Adrenal gland (tissue), 12 donors: ENCODE measurements around the gene CYP4F3. TPM values are rescaled to one million over a fixed set of nuclear protein-coding genes. Genes with fewer than 3 reads are reported as not detected.
"Not testable (repeated sequence)": the region's sequence is repeated elsewhere in the genome, so short reads cannot be mapped to it uniquely, and the experiment has no call there.

ENCODE experiments used
- DNase-seq, 7 donors: peaks; one replicate each; pipeline ENCODE4 v3.0.0-alpha.2; 2019 to 2020
- H3K27ac ChIP-seq, 5 donors: fragments of 200-600 bp; sonication (generic) in 4 of 5; 1 replicate in 3 of 5; 2 replicates in 2 of 5; pipeline versions ENCODE4 v1.5.1 to v1.8.0; 2016 to 2020; ENCODE audit warnings: mild to moderate bottlenecking in 1 of 5
- H3K27me3 ChIP-seq: fragments of 200-600 bp; 2 replicates; pipeline ENCODE4 v1.8.0; 2021
- H3K36me3 ChIP-seq, 2 donors: fragments of 200-600 bp; replicated peaks in 1 of 2; 1 replicate in 1 of 2; 2 replicates in 1 of 2; pipeline versions ENCODE4 v1.5.1 to v1.8.0; 2018 to 2022
- H3K4me1 ChIP-seq, 2 donors: fragments of 200-600 bp; replicated peaks in 1 of 2; 1 replicate in 1 of 2; 2 replicates in 1 of 2; pipeline versions ENCODE4 v1.5.1 to v1.8.0; 2018 to 2021
- H3K4me3 ChIP-seq, 4 donors: fragments of 200-600 bp; sonication (generic) in 3 of 4; one replicate each; pipeline ENCODE4 v1.5.1; 2016 to 2018
- H3K9me3 ChIP-seq, 3 donors: fragments of 200-600 bp; sonication (generic) in 1 of 3; replicated peaks in 1 of 3; 1 replicate in 2 of 3; 2 replicates in 1 of 3; pipeline versions ENCODE4 v1.5.1 to v1.8.0; 2016 to 2021
- POLR2A ChIP-seq, 2 donors: fragments of 450-650 bp; IDR thresholded peaks; one replicate each; pipeline ENCODE4 v1.6.1; 2017; ENCODE audit warnings: antibody characterized with exemption in 2 of 2, mild to moderate bottlenecking in 2 of 2, moderate library complexity in 1 of 2
- WGBS, 4 donors: extraction: QIAGEN DNeasy Blood & Tissue Kit in 2 of 4; methylation state at CpG; one replicate each; pipeline versions ENCODE4 v1.1.5 to v1.1.7; 2013 to 2017; 5-methylcytosine and 5-hydroxymethylcytosine counted together
- intact Hi-C, 2 donors: fragments of 100-400 bp; cut with DNase I; formaldehyde crosslinking; loops; one replicate each; pipeline versions ENCODE4 v1.14.1 to v1.15.0; 2022 to 2023
- polyA plus RNA-seq, 3 donors: library from polyadenylated mRNA; stranded (reverse); fragments of 200-250 nt in 2 of 3; fragments of 350-450 nt in 1 of 3; fragmentation: Illumina TruSeq in 1 of 3; extraction: RNeasy Lipid Tissue Mini Kit (QIAGEN cat#74804) in 1 of 3; gene quantifications; one replicate each; pipeline ENCODE4 v1.2.3, GENCODE V29; 2013 to 2014
- total RNA-seq, 9 donors: library from RNA; depleted of rRNA in 4 of 9; stranded (reverse); fragments of >200 nt in 4 of 9; fragments of 120-200 nt in 1 of 9; fragmentation: NEBNext Ultra II Directional in 1 of 9; extraction: Animal tissue kit (Norgen Biotek cat#: 25700) in 1 of 9; gene quantifications; one replicate each; pipeline versions ENCODE4 v1.1.0 to v1.2.4, GENCODE V29; 2013 to 2023
- TF ChIP-seq, protein P1 (sequence below), 6 experiments: fragments of 450-650 bp in 4 of 6; fragments of 200-600 bp in 2 of 6; sonication (generic) in 1 of 6; IDR thresholded peaks; 1 replicate in 5 of 6; 2 replicates in 1 of 6; pipeline versions ENCODE4 v1.5.1 to v1.8.0; 2016 to 2021; ENCODE audit warnings: antibody characterized with exemption in 6 of 6, mild to moderate bottlenecking in 2 of 6, moderate library complexity in 1 of 6
- donor health status: healthy with polysubstance abuse.
- donor health status: Bipolar disorder and iron deficiency.
- donor health status: DM: yes; HTN: yes; CAD: no.
- donor health status: DM: no; HTN: no; CAD: no.
- donor health status: DM: no; HTN: no; CAD: no.
- donor health status: DM: yes; HTN: yes; CAD: no.

CYP4F3 gene
- total and polyA plus RNA-seq, 12 donors: 0.03 to 0.80 (median 0.24) TPM; not detected in 5

DNA sequence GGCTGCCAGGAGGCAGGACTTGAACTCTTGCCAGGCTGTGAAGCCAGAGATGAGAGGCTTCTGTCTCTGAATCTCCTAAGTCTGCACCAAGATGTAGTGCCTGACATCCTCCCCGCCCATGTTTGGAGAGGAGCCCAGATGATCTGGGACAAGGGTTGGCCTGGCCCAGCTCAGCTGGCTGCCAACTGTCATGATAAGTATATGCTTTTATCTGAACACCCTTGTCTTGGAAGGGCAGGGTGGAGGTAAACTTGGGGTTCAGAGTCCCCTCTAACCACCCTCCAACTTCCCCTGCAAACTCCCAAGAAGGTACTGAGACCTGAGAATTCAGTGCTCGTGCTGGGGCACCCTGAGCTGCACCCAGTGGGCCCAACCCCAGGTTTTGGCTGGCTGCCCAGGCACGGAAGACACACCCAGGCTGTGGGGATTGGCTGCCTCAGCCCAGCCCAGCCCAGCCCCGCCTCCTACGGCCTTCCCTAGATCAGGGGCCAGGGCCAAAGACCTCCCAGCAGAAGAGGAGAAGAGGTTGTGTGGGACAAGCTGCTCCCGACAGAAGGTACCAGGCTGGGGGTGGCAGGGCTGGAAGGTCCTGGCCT, 32.0 kb downstream of the CYP4F3 start, which contains the start of gene CYP4F12:
CYP4F12 (plus strand) TSS at position 508 of the 596 bp plus-strand sequence. CDS start 443 bp downstream, outside the sequence.
- WGBS, 4 donors: 10 to 21% (median 13%) methylated on average over 4 to 6 of the region's 6 CpGs
- Histone ChIP-seq H3K27me3 (peaks cover 3% of the 10 kb centered on the region), H3K36me3 (no peaks in the 10 kb centered on the region), H3K27ac (peak within 1 kb of the TSS in 2 of 5 donors; percentile 44 to 87), H3K9me3 (no peaks in the 10 kb centered on the region), H3K4me3 (peak within 1 kb of the TSS in 1 of 4 donors; percentile 29), H3K4me1 (peaks cover 6 to 9% of the 10 kb centered on the region in 2 donors)
- peak; percentile 81 to 97 (median 95) for DNase-seq
- intact Hi-C loops: no loop called here
- no peak for TF ChIP-seq POLR2A (IDR thresholded peaks at IDR 0.05)
- TF ChIP-seq, protein P1, sequence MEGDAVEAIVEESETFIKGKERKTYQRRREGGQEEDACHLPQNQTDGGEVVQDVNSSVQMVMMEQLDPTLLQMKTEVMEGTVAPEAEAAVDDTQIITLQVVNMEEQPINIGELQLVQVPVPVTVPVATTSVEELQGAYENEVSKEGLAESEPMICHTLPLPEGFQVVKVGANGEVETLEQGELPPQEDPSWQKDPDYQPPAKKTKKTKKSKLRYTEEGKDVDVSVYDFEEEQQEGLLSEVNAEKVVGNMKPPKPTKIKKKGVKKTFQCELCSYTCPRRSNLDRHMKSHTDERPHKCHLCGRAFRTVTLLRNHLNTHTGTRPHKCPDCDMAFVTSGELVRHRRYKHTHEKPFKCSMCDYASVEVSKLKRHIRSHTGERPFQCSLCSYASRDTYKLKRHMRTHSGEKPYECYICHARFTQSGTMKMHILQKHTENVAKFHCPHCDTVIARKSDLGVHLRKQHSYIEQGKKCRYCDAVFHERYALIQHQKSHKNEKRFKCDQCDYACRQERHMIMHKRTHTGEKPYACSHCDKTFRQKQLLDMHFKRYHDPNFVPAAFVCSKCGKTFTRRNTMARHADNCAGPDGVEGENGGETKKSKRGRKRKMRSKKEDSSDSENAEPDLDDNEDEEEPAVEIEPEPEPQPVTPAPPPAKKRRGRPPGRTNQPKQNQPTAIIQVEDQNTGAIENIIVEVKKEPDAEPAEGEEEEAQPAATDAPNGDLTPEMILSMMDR (IDR thresholded peaks at IDR 0.05): no peak

DNA sequence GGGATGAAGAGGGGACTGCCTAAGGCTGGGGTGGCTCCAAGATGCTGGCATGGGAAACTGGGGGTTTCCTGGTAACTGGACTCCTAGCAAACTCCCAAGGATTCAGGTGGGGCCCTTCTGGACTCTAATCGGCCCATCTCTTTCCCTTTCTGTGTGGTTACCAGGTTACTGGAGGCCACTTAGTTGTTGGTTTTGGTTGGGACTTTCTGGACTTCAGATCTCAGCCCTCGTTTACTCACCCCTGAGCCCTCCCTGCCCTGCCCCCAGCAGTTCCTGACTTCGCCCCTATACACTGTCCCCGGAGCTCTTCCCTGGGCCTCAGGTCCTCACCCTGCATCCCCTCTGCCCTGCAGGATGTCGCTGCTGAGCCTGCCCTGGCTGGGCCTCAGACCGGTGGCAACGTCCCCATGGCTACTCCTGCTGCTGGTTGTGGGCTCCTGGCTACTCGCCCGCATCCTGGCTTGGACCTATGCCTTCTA, 32.5 kb downstream of the CYP4F3 start:
- intact Hi-C loops: no loop called here
- no peak for TF ChIP-seq POLR2A (IDR thresholded peaks at IDR 0.05)
- TF ChIP-seq, protein P1 (IDR thresholded peaks at IDR 0.05): no peak
- no peaks in the 10 kb centered on the region for H3K9me3 ChIP-seq
- 33 to 45% (median 37%) methylated on average over 7 to 9 of the region's 9 CpGs for WGBS, 4 donors
- peak overlapping the region in 1 of 4 donors; percentile 29 for H3K4me3 ChIP-seq
- H3K27ac ChIP-seq: peak overlapping the region in 2 of 5 donors; percentile 44 to 87
- H3K4me1 ChIP-seq: peaks cover 6 to 9% of the 10 kb centered on the region in 2 donors
- H3K36me3 ChIP-seq: no peaks in the 10 kb centered on the region
- DNase-seq: peak in 2 of 7 donors; percentile 8 to 32
- peaks cover 2% of the 10 kb centered on the region for H3K27me3 ChIP-seq

DNA sequence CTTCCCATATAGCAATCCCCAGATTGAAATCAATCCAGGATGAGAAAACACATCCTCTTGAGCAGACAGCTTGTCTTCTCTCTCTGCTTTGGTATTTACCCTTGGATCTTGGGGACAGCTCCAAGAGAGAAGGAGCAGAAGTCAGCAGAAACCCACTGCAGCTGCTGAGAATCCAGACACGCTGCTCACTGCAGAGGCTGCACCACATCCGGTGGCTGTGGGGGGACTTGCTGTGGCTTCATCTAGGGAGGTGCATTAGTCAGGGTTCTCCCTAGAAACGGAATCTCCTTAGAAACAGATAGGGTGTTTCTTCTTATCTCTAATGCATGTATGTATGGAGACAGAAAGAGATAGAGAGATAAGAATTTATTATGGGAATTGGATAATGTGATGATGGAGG, 34.9 kb downstream of the CYP4F3 start:
- Histone ChIP-seq H3K4me3 (no peak overlapping the region), H3K36me3 (no peaks in the 10 kb centered on the region), H3K4me1 (peaks cover 6 to 9% of the 10 kb centered on the region in 2 donors), H3K27ac (no peak overlapping the region), H3K9me3 (no peaks in the 10 kb centered on the region), H3K27me3 (no peaks in the 10 kb centered on the region)
- intact Hi-C loops: no loop called here
- no peak for DNase-seq
- WGBS, 4 donors: 51 to 75% (median 65%) methylated on average over 1 to 3 of the region's 3 CpGs
- no peak for TF ChIP-seq POLR2A (IDR thresholded peaks at IDR 0.05)
- TF ChIP-seq, protein P1 (IDR thresholded peaks at IDR 0.05): no peak

DNA sequence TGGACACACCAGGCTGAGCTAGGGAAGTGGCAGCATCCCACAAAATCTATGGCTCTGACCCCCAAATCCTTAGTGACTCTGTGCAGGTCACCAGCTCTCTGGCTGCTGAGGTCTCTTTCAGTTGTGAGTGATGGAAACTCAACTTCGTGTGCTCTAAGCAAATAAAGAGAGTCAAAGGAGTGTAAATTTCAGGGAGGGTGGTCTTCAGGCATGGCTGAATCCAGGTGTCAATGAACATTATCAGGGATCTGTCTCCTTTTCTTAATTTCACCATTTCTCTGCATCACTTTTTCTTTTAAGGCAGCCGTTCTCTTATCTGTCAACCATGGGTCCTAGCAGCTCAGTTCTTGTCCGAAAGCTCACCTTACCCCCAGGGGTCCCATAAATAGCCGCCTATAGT, 38.4 kb downstream of the CYP4F3 start:
- Histone ChIP-seq H3K27me3 (no peaks in the 10 kb centered on the region), H3K36me3 (no peaks in the 10 kb centered on the region), H3K4me1 (no peaks in the 10 kb centered on the region), H3K9me3 (no peaks in the 10 kb centered on the region), H3K4me3 (no peak overlapping the region), H3K27ac (no peak overlapping the region)
- intact Hi-C loops: no loop called here
- TF ChIP-seq POLR2A (IDR thresholded peaks at IDR 0.05): no peak
- TF ChIP-seq, protein P1 (IDR thresholded peaks at IDR 0.05): no peak
- 14 to 20% (median 18%) methylated on average over 4 of the region's 4 CpGs for WGBS, 4 donors
- DNase-seq: no peak

DNA sequence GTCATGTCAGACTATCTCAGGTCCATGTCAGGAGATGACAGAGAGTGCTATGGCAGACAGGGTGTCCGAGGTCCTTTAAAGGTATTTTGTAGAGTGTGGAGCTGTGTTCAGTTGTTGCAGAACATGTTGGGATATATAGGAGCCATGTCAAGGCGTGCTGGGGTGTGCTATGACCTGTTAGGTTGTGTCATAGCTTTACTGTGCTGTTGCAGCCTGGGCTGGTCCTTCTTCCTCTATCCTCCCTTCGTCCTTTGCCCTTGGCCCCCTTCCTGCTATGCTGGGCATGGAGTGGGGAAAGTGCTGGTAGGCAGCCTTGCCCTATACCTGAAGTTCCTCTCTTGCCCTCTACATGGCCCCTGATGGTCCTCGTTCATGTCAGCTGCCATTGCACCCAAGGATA, 39.2 kb downstream of the CYP4F3 start:
- WGBS, 4 donors: 45 to 56% (median 52%) methylated on average over 3 to 4 of the region's 4 CpGs
- H3K9me3 ChIP-seq, H3K27ac ChIP-seq, H3K4me1 ChIP-seq, H3K36me3 ChIP-seq, intact Hi-C loops, H3K4me3 ChIP-seq, H3K27me3 ChIP-seq, DNase-seq: not testable (repeated sequence)
